HG03175 (cell line): ENCODE measurements around the gene LILRA2.
"Not testable (repeated sequence)": the region's sequence is repeated elsewhere in the genome, so short reads cannot be mapped to it uniquely, and the experiment has no call there.

ENCODE experiments used
- ATAC-seq: cut with Tn5 transposase; IDR thresholded peaks from one replicate; pipeline ENCODE4 v1.9.1; 2021; ENCODE audit warnings: mild to moderate bottlenecking, moderate library complexity; ENCODE audit not compliant: unreplicated experiment

The LILRA2 gene

DNA sequence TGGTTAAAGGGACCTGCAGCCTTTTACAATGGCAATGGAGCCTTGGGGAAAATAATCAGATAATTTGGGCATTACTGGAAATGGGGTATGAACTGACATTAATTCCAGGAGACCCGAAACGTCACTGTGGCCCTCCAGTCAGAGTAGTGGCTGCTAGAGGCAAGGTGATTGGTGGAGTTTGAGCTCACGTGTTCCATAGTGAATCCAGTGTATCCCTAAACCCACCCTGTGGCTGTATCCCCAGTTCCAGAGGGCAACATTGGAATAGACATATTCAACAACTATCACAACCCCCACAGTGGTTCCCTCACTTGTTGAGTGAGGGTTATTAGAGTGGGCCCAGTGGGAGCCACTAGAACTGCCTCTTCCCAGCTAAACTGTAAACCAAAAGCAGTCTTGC lies 3.3 kb upstream of the LILRA2 start:
- no peak for ATAC-seq

DNA sequence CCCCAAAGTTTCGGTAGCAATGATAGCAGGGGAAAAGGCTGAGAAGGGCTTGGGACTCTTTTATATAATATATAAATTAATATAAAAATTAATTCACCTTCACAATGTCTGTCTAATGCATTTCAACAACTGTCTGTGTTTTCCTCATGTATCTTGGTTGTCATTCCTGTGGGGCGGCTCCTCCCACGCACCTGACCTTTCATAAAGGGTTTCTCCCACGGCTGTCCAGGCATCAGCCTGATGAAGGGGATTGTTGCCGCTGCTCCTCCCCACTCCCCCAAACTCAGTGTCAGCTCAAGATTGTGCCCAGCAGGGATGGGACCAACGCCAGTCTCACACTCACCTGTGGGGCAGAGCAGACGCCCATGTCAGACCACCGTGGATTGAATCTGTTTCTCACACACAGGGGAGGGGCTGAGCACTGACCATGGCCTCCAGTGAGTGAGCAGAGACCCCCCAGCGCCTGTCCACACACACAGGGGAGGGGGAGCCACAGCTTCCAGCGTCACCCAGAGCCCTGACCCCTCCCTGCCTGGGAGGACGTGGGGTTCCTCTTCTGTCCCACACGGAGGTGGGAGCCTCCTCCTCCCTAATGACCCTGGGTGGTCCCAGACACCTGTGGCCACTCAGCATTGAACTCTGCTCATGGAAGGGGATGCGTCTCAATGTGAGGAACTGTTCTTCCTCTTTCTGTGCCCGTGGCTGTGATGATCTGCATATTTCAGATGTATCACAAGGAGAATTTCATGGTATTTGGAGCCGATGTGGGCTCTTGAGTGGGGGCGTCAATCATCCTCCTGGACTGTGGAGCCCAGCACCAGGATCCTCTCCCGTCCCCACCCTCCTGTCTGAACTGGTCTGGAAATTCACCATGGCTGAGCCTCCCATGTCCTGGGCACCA lies 1.6 kb upstream of the LILRA2 start:
- ATAC-seq = not testable (repeated sequence)

DNA sequence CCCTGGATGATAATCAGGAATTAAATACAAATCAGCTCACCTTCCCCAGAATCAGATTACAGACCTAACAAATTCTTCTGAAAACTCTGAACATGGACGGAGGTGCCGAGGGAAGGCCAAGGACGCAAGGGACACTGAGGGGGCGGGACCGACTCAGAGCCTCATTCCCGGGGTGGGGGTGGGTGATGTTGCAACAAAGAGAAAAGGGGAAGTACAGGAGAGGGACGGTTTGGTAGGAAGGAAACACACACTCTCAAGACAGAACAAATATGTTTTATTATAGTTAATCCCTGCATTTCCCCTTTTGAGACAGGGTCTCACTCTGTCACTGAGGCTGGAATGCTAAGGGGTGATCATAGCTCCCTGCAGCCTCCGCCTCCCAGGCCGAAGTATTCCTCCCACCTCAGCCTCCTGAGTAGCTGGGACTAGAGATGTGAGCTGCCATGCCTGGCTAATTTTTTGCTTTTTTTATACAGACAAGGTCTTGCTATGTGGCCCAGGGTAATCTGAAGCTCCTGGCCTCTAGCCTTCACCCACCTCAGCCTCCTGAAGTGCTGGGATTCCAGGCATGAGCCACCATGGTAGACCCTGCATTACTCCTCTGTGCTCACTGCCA lies 786 bp upstream of the LILRA2 start:
- ATAC-seq = no peak

DNA sequence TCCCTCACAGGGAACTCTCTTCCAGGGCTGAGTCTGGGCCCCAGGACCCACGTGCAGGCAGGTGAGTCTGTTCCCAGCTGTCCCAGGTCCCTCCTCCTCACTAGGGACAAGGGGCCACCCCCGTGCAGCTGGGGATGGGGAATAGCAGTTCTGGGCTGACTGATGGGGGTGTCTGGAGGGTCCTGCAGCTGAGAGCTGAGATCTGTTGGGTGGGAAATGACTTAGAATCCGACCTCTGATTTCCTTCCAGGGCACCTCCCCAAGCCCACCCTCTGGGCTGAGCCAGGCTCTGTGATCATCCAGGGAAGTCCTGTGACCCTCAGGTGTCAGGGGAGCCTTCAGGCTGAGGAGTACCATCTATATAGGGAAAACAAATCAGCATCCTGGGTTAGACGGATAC lies 461 bp downstream of the LILRA2 start:
- no peak for ATAC-seq

DNA sequence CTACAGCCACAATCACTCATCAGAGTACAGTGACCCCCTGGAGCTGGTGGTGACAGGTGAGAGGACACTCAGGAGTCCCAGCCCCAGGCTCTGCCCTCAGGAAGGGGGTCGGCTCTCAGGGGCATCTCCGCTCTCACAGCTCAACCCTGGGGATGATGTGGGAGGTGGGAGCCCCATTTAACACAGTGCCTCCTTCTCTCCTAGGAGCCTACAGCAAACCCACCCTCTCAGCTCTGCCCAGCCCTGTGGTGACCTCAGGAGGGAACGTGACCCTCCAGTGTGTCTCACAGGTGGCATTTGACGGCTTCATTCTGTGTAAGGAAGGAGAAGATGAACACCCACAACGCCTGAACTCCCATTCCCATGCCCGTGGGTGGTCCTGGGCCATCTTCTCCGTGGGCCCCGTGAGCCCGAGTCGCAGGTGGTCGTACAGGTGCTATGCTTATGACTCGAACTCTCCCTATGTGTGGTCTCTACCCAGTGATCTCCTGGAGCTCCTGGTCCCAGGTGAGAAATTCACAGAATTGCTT lies 1.0 kb downstream of the LILRA2 start:
- ATAC-seq = no peak

DNA sequence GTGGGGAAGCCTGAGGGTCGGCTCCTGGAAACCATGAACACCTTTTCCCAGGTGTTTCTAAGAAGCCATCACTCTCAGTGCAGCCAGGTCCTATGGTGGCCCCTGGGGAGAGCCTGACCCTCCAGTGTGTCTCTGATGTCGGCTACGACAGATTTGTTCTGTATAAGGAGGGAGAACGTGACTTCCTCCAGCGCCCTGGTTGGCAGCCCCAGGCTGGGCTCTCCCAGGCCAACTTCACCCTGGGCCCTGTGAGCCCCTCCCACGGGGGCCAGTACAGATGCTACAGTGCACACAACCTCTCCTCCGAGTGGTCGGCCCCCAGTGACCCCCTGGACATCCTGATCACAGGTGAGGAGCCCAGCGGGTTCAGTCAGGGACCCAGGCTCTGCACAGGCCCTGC lies 1.6 kb downstream of the LILRA2 start:
- not testable (repeated sequence) for ATAC-seq

DNA sequence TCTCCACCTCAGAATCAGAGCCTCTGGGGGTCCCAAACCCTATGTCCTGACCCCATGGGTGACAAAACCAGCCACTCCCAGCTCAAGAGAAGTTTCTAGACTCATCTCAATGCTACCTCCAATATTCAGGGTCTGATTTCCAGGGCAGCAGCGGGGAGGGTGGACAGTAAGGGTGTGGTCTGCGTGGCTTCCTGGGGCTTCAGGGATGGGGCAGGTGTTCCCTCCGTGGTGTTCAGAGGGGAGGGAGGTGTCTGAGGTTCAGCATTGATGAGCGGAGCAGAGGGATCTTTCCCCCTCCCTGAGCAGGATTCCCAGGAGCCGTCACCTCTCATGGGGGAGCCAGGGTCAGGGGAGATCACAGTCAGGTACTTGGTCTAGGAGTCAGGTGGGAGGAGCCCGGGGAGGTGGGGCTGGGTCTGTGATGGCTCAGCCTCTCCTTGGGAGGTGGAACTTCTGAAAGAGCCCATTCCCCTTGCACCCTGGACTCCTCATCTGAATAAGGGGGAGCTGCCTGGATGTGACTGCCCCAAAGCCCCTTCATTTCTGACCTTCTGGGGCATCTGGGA lies 2.9 kb downstream of the LILRA2 start:
- ATAC-seq = no peak

DNA sequence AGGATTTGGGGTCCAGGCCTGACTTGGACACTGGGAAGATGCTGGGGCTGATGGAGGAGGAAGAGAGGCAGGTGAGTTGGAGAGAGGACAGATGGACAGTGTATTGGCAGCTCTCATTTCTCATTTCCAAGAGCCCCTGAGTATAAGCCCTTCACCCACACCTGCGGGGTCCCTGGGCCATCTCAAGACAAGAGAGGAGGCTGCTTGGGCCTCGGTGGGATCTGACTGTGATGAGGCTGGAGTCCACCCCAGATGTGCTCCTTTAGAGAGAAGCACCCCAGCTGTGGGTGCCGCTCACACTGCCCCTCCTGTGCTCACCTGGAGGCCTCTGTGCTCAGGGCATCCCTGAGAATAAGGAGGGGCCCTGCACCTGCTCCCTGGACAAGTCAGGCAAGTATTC lies 3.7 kb downstream of the LILRA2 start:
- ATAC-seq = no peak

DNA sequence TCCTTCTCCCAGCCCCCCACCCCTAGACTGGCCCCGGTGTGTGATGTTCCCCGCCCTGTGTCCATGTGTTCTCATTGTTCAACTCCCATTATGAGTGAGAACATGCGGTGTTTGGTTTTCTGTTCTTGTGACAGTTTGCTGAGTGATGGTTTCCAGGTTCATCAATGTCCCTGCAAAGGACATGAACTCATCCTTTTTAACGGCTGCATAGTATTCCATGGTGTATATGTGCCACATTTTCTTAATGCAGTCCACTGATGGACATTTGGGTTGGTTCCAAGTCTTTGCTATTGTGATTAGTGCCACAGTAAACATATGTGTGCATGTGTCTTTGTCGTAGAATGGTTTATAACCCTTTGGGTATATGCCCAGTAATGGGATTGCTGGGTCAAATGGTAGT lies 4.7 kb downstream of the LILRA2 start:
- not testable (repeated sequence) for ATAC-seq

DNA sequence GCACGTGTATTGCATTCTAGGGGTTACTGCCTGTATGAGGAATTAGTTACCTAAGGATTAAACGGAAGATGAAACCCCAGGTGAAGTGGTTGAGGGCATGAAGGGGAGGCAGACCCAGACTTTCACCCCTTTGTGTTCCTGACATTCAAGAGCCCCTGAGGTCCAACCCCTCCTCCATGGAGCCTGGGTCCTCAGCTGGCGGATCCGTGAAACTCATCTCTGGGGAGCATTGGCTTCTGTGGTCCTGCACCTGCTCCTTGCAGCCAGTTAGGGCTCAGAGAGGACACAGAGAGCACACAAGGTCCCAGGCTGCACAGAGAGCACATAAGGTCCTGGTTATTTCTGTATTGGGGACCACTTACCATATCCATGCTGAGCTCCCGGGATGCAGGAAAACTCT lies 12.8 kb downstream of the LILRA2 start:
- ATAC-seq = no peak

DNA sequence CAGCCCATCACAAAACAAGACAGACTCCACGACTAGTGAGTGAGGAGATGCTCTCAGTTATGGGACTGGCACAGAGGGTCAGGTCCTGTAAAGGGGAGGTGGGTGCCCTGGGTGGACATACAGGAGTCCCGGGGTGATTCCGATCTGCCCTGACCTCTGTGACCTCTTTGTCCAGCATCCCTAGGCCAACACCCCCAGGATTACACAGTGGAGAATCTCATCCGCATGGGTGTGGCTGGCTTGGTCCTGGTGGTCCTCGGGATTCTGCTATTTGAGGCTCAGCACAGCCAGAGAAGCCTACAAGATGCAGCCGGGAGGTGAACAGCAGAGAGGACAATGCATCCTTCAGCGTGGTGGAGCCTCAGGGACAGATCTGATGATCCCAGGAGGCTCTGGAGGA lies 13.4 kb downstream of the LILRA2 start:
- ATAC-seq = no peak

DNA sequence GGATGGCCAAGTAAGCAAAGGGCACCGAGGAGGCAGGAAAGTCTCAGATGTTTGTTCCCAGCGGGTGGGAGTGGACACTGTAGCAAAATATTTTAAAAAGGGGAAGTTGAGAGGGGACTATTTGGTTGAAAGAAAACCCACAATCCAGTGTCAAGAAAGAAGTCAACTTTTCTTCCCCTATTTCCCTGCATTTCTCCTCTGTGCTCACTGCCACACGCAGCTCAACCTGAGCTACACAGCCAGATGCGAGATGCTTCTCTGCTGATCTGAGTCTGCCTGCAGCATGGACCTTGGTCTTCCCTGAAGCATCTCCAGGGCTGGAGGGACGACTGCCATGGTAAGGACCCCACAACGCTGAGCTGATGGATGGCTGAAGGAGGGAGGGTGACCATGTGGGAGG lies 19.9 kb downstream of the LILRA2 start, which contains the start of gene LILRA1:
LILRA1 (plus strand) TSS at position 188 of the 400 bp plus-strand sequence. CDS start 613 bp downstream, outside the sequence.
- ATAC-seq = not testable (repeated sequence)

DNA sequence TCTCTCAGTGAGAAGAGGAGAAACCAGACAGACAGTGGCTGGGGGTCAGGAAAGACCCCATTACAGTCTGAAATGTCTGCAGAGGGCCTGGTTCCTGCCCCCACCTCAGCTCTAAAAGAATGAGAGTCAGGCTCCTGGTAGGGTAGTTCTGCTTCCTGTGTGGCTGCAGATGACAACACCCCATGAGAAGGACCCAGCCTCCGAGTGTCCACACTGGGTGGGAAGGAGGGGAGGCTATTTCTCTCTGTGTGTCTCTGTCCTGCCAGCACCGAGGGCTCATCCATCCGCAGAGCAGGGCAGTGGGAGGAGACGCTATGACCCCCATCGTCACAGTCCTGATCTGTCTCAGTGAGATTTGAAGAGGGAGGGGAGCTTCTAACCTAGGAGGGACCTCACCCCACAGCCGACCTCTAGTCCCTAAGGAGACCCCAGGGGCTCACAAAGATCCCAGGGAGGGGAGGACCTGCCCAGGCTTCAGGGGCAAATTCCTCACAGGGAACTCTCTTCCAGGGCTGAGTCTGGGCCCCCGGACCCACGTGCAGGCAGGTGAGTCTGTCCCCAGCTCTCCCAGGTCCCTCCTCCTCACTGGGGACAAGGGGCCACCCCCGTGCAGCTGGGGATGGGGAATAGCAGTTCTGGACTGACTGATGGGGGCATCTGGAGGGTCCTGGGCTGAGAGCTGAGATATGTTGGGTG lies 20.5 kb downstream of the LILRA2 start:
- not testable (repeated sequence) for ATAC-seq

DNA sequence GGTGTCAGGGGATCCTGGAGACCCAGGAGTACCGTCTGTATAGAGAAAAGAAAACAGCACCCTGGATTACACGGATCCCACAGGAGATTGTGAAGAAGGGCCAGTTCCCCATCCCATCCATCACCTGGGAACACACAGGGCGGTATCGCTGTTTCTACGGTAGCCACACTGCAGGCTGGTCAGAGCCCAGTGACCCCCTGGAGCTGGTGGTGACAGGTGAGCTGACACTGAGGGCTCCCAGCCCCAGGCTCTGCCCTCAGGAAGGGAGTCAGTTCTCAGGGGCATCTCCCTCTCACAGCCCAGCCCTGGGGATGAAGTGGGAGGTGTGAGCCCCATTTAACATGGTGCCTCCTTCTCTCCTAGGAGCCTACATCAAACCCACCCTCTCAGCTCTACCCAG lies 21.1 kb downstream of the LILRA2 start:
- ATAC-seq = no peak

DNA sequence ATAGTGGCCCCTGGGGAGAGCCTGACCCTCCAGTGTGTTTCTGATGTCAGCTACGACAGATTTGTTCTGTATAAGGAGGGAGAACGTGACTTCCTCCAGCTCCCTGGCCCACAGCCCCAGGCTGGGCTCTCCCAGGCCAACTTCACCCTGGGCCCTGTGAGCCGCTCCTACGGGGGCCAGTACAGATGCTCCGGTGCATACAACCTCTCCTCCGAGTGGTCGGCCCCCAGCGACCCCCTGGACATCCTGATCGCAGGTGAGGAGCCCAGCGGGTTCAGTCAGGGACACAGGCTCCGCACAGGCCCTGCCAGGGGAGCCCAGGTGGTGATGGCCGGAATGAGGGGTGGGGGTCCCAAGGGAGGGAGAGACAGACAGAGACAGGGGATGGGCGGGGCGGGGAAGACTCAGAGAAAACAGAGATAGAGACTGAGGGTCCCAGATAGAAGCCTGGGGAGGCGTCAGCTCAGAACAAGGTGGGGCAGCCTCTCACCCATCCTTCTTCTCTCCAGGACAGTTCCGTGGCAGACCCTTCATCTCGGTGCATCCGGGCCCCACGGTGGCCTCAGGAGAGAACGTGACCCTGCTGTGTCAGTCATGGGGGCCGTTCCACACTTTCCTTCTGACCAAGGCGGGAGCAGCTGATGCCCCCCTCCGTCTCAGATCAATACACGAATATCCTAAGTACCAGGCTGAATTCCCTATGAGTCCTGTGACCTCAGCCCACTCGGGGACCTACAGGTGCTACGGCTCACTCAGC lies 22.3 kb downstream of the LILRA2 start:
- ATAC-seq = not testable (repeated sequence)

DNA sequence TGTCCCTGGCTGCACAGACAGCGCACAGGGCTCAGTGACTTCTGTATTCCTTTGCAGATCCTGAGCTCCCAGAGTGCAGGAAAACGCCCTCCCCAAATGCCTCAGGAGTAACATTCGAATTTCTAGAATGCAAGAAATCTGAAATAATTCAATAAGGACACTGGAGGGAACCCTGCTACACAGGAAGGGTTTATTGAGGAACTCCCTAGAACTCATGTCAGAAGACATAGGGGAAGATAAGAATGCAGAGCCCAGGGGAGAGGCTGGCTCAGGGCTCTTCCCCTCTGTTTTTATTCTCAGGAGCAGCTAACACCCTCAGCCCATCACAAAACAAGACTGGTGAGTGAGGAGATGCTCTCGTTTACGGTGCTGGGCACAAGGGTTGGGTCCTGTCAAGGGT lies 26.6 kb downstream of the LILRA2 start:
- ATAC-seq = no peak

DNA sequence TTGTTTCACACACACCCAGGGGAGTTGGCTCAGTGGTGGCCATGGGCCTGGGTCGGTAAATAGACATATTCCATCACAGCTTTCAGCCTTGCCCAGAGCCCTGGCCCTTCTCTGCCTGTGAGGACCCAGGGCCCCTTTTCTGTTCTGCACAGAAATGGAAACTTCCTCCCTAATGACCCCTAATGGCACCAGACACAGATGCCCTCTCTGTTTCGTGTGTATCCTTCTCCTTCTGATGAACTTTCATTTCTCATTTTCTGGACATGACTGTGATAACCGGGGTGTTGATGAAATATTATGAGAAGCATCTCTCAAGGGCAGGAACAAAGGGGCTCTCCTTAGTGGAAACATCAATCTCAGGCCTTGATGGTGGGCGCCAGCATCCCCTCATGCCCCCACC lies 32.6 kb downstream of the LILRA2 start:
- ATAC-seq = peak; percentile 41

DNA sequence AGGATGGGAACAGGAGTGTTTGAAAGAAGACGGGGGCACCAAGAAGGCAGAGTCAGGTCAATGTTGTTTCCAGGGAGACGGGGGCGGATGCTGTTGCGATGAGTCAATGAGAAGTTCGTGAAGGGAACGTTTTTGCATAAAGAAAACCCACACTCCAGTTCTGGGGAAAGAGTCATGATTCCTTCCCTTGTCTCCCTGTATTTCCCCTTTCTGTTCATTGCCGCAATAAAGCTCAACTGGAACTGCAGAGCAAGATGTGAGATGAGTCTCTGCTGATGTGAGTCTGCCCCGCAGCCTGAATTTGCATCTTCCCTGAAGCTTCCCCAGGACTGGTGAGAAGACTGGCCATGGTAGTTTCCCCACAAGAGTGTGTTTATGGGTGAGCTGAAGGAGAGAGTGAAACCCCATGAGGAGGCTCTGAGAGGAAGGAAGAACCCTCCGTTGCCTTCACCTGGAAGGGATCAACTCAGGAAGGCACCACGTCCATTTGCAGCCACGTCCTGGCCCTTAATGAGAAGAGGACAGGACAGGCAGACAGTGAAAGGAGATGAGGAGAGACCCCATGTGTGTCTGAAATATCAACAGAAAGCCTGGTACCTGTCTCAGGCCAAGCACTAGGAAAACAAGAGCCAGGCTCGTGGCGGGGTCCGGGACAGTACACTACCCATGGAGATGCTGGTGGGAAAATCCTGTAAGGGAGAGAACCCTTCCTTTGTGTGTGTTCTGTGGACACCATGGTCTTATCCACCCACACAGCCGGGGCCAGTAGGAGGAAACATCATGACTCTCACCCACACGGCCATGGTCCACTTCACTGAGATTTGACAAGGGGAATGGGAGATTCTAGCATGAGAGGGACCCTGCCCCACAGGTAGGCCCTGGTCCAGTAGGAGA lies 33.5 kb downstream of the LILRA2 start:
- ATAC-seq = peak; percentile 45

DNA sequence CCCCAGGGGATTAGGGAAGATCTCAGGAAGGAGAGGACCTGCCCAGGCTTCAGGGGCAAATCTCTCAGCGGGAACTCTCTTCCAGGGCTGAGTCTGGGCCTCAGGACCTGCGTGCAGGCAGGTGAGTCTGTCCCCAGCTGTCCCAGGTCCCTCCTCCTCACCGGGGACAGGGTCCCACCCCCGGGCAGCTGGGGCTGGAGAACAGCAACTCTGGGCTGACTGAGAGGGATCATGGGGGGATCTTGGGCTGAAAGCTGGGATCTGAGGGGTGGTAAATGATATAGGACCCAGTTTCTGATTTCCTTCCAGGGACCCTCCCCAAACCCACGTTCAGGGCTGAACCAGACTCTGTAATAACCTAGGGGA lies 34.2 kb downstream of the LILRA2 start:
- ATAC-seq = no peak
